Neural cell (in vitro differentiated cells): Measurements from ENCODE around the gene ACD. TPM values are rescaled to one million over a fixed set of nuclear protein-coding genes. Genes with fewer than 3 reads are reported as not detected.

Experiments
- H2AFZ ChIP-seq: fragments of 200-600, 300-800 bp; sonication (generic), shearing (Covaris generic); 2 replicates; pipeline ENCODE4 v1.6.0; 2014; ENCODE audit warnings: low read depth, mild to moderate bottlenecking, antibody characterized with exemption, low read length, moderate library complexity
- H3F3A ChIP-seq: fragments of 200-600 bp; shearing (Covaris generic); 2 replicates; pipeline ENCODE4 v1.6.1; 2016; ENCODE audit warnings: mild to moderate bottlenecking, moderate library complexity, mixed read lengths, antibody characterized with exemption, low read length; ENCODE audit not compliant: insufficient read depth, poor library complexity, severe bottlenecking
- H3K27ac ChIP-seq: fragments of 200-600, 300-800 bp; sonication (generic), shearing (Covaris generic); 2 replicates; pipeline ENCODE4 v1.5.1; 2014; ENCODE audit warnings: mild to moderate bottlenecking, low read length, moderate library complexity
- H3K27me3 ChIP-seq: fragments of 300-800, 200-600 bp; sonication (generic), shearing (Covaris generic); 2 replicates; pipeline ENCODE4 v1.6.0; 2014; ENCODE audit warnings: mild to moderate bottlenecking, low read depth, low read length, moderate library complexity; ENCODE audit not compliant: insufficient read depth
- H3K36me3 ChIP-seq: fragments of 300-800, 200-600 bp; sonication (generic), shearing (Covaris generic); 2 replicates; pipeline ENCODE4 v1.5.1; 2014; ENCODE audit warnings: mild to moderate bottlenecking, antibody characterized with exemption, low read length, moderate library complexity; ENCODE audit not compliant: insufficient read depth
- H3K4me2 ChIP-seq: fragments of 300-800, 200-600 bp; sonication (generic), shearing (Covaris generic); 2 replicates; pipeline ENCODE4 v1.6.0; 2014; ENCODE audit warnings: mild to moderate bottlenecking, low read length
- H3K4me3 ChIP-seq: fragments of 300-800, 200-600 bp; sonication (generic), shearing (Covaris generic); 2 replicates; pipeline ENCODE4 v1.5.1; 2014; ENCODE audit warnings: mild to moderate bottlenecking, low read length, moderate library complexity
- H3K79me2 ChIP-seq: fragments of 200-600 bp; shearing (Covaris generic); replicated peaks from 2 replicates; pipeline ENCODE4 v1.6.0; 2014; ENCODE audit warnings: mild to moderate bottlenecking, low read length, moderate library complexity; ENCODE audit not compliant: insufficient read depth
- H3K9ac ChIP-seq: fragments of 300-800, 200-600 bp; sonication (generic), shearing (Covaris generic); 2 replicates; pipeline ENCODE4 v1.6.1; 2016; ENCODE audit warnings: mild to moderate bottlenecking, low read length, mixed read lengths
- H3K9me2 ChIP-seq: fragments of 200-600 bp; shearing (Covaris generic); 2 replicates; pipeline ENCODE4 v1.6.1; 2016; ENCODE audit warnings: mild to moderate bottlenecking, low read length, mixed read lengths; ENCODE audit not compliant: insufficient read depth
- H3K9me3 ChIP-seq: fragments of 200-600, 300-800 bp; sonication (generic), shearing (Covaris generic); 2 replicates; pipeline ENCODE4 v1.6.1; 2016; ENCODE audit warnings: mild to moderate bottlenecking, mixed run types, low read length, moderate library complexity, mixed read lengths
- H4K20me1 ChIP-seq: fragments of 200-600 bp; shearing (Covaris generic); 2 replicates; pipeline ENCODE4 v1.6.1; 2016; ENCODE audit warnings: mild to moderate bottlenecking, mixed run types; ENCODE audit not compliant: insufficient read depth
- CTCF ChIP-seq: fragments of 450-650 bp; IDR thresholded peaks from 2 replicates; pipeline ENCODE4 v1.5.1; 2014; ENCODE audit warnings: antibody characterized with exemption, mild to moderate bottlenecking, moderate library complexity; ENCODE audit not compliant: poor library complexity, severe bottlenecking
- EP300 ChIP-seq: fragments of 450-650 bp; conservative IDR thresholded peaks from 2 replicates; pipeline ENCODE4 v1.6.1; 2014; ENCODE audit warnings: antibody characterized with exemption, mild to moderate bottlenecking, moderate library complexity; ENCODE audit not compliant: poor library complexity, severe bottlenecking
- EZH2 ChIP-seq: fragments of 200-600, 300-800 bp; shearing (Covaris generic), sonication (generic); IDR thresholded peaks from 2 replicates; pipeline ENCODE4 v1.6.1; 2014; ENCODE audit warnings: antibody characterized with exemption, low read length, borderline replicate concordance, mild to moderate bottlenecking; ENCODE audit not compliant: insufficient read depth, poor library complexity, severe bottlenecking
- MXI1 ChIP-seq: fragments of 450-650 bp; conservative IDR thresholded peaks from 2 replicates; pipeline ENCODE4 v1.6.1; 2014; ENCODE audit warnings: antibody characterized with exemption, mild to moderate bottlenecking; ENCODE audit not compliant: poor library complexity, severe bottlenecking
- POLR2AphosphoS5 ChIP-seq: IDR thresholded peaks from 2 replicates; pipeline ENCODE4 v1.6.1; 2012
- RAD21 ChIP-seq: fragments of 450-650 bp; conservative IDR thresholded peaks from 2 replicates; pipeline ENCODE4 v1.6.1; 2014; ENCODE audit warnings: antibody characterized with exemption, mild to moderate bottlenecking, moderate library complexity
- REST ChIP-seq: IDR thresholded peaks from 2 replicates; pipeline ENCODE4 v1.6.1; 2012; ENCODE audit warnings: borderline replicate concordance
- SMC3 ChIP-seq: fragments of 450-650 bp; conservative IDR thresholded peaks from 2 replicates; pipeline ENCODE4 v1.6.1; 2014; ENCODE audit warnings: antibody characterized with exemption, mild to moderate bottlenecking, moderate library complexity; ENCODE audit not compliant: poor library complexity
- TAF1 ChIP-seq: IDR thresholded peaks from 2 replicates; pipeline ENCODE4 v1.6.1; 2012; ENCODE audit warnings: low read depth
- polyA plus RNA-seq: library from polyadenylated mRNA; depleted of rRNA; stranded (reverse); fragments of >200 nt; gene quantifications from 2 replicates; pipeline ENCODE4 v1.2.3, GENCODE V29; 2014

ACD gene
- polyA plus RNA-seq, 1 donor from 2014 or later = 98.6 TPM

- H3F3A ChIP-seq = no peaks in the 10 kb centered on the region
- no peaks in the 10 kb centered on the region for H3K9me2 ChIP-seq
- H3K27me3 ChIP-seq = peaks cover 41% of the 10 kb centered on the region
- no peaks in the 10 kb centered on the region for H3K9me3 ChIP-seq
- H3K4me2 ChIP-seq = no peak overlapping the region
- no peak for TF ChIP-seq RAD21
- TF ChIP-seq SMC3 = no peak
- TF ChIP-seq REST = no peak
- no peak for TF ChIP-seq EZH2
- TF ChIP-seq EP300 = no peak
- no peak for TF ChIP-seq TAF1
- no peak for TF ChIP-seq MXI1
- no peak for TF ChIP-seq CTCF
- TF ChIP-seq POLR2AphosphoS5 = no peak
- no peaks in the 10 kb centered on the region for H3K36me3 ChIP-seq
- H4K20me1 ChIP-seq = no peaks in the 10 kb centered on the region
- no peak overlapping the region for H3K4me3 ChIP-seq
- no peak overlapping the region for H3K9ac ChIP-seq
- H2AFZ ChIP-seq = no peak overlapping the region
- no peaks in the 10 kb centered on the region for H3K79me2 ChIP-seq
- H3K27ac ChIP-seq = no peak overlapping the region
Observed at GRCh38 chr16:67651039-67651438, 9.0 kb downstream of the ACD start.

GRCh38 chr16:67650023-67650422 is 10.0 kb downstream of the ACD start:
- no peak overlapping the region for H2AFZ ChIP-seq
- H4K20me1 ChIP-seq = no peaks in the 10 kb centered on the region
- H3K27ac ChIP-seq = no peak overlapping the region
- H3K9ac ChIP-seq = no peak overlapping the region
- H3K36me3 ChIP-seq = no peaks in the 10 kb centered on the region
- H3K9me3 ChIP-seq = no peaks in the 10 kb centered on the region
- H3K27me3 ChIP-seq = peaks cover 51% of the 10 kb centered on the region
- H3K4me3 ChIP-seq = no peak overlapping the region
- TF ChIP-seq MXI1 (no peak), CTCF (no peak), RAD21 (no peak), EZH2 (no peak), REST (no peak), SMC3 (no peak), TAF1 (no peak)
- H3F3A ChIP-seq = no peaks in the 10 kb centered on the region
- no peak overlapping the region for H3K4me2 ChIP-seq
- H3K9me2 ChIP-seq = no peaks in the 10 kb centered on the region
- H3K79me2 ChIP-seq = no peaks in the 10 kb centered on the region
